K562 (cell line): Measurements from ENCODE around the gene ANO9. TPM values are rescaled to one million over a fixed set of nuclear protein-coding genes. Genes with fewer than 3 reads are reported as not detected.

Experiments used
- BRD4 ChIP-seq: fragments of 200-600 bp; sonication (generic); IDR thresholded peaks from 2 replicates; pipeline ENCODE4 v1.6.1; 2017; ENCODE audit warnings: inconsistent platforms
- CBX8 ChIP-seq: fragments of 200-600 bp; sonication (generic); IDR thresholded peaks from 2 replicates; pipeline ENCODE4 v1.6.1; 2012; ENCODE audit warnings: borderline replicate concordance, mixed run types, low read depth, mild to moderate bottlenecking, moderate library complexity, mixed read lengths, low read length, control low read depth, inconsistent platforms; ENCODE audit not compliant: poor library complexity, severe bottlenecking; ENCODE audit errors: extremely low read depth
- HDAC1 ChIP-seq, 2 experiments: fragments of 450-650 bp; IDR thresholded peaks; 2 replicates each; pipeline ENCODE4 v1.6.1; 2016 to 2017; ENCODE audit warnings: inconsistent platforms in 1 of 2, mild to moderate bottlenecking in 1 of 2, moderate library complexity in 1 of 2
- NEUROD1 ChIP-seq: fragments of 150-350 bp; IDR thresholded peaks from 2 replicates; pipeline ENCODE4 v1.6.1; 2014; ENCODE audit warnings: borderline replicate concordance, low read length, low read depth; ENCODE audit not compliant: partially characterized antibody
- NR2F6 ChIP-seq: fragments of 450-650 bp; formaldehyde crosslinking; IDR thresholded peaks from 2 replicates; pipeline ENCODE4 v1.4.0; 2020; ENCODE audit warnings: mild to moderate bottlenecking
- SIN3B ChIP-seq: fragments of 450-650 bp; IDR thresholded peaks from 2 replicates; pipeline ENCODE4 v1.6.1; 2017; ENCODE audit warnings: low read depth, mild to moderate bottlenecking, moderate library complexity
- SMAD3 ChIP-seq: fragments of 450-650 bp; formaldehyde crosslinking; conservative IDR thresholded peaks from 2 replicates; pipeline ENCODE4 v1.4.0; 2020; ENCODE audit warnings: mild to moderate bottlenecking
- ZNF511 ChIP-seq: sonication (generic); formaldehyde crosslinking; IDR thresholded peaks from 2 replicates; pipeline ENCODE4 v1.8.0; 2022; ENCODE audit warnings: mild to moderate bottlenecking, missing genetic modification reagents
- polyA plus RNA-seq, 8 experiments: library from polyadenylated mRNA; depleted of rRNA in 4 of 8; stranded (reverse) in 5 of 8; unstranded in 3 of 8; fragments of >200 nt; fragmentation: Nextera tagmentation in 2 of 8; fragmentation: Illumina TruSeq in 1 of 8; extraction: Ambion mirVana in 2 of 8; extraction: Trizol in 1 of 8; gene quantifications; 2 replicates each; pipeline versions ENCODE4 v1.2.1 to v1.2.3, GENCODE V29; 2011 to 2014; ENCODE audit warnings: inconsistent platforms in 1 of 8, missing spikeins in 1 of 8
- total RNA-seq, 7 experiments: library from RNA; depleted of rRNA in 6 of 7; stranded (reverse); fragments of >200 nt in 6 of 7; fragmentation: Illumina TruSeq in 2 of 7; extraction: Trizol in 2 of 7; gene quantifications; 2 replicates each; pipeline versions ENCODE4 v1.2.1 to v1.2.3, GENCODE V29; 2011 to 2021; ENCODE audit warnings: low replicate concordance in 1 of 7
- TF ChIP-seq, protein P1 (sequence below): fragments of 450-650 bp; formaldehyde crosslinking; IDR thresholded peaks from 2 replicates; pipeline ENCODE4 v1.4.0; 2022; ENCODE audit warnings: mild to moderate bottlenecking, moderate library complexity
- TF ChIP-seq, protein P2 (sequence below): fragments of 200-600 bp; sonication (generic); IDR thresholded peaks from one replicate; pipeline ENCODE4 v1.6.1; 2012; ENCODE audit warnings: mild to moderate bottlenecking, low read depth, low read length, inconsistent platforms

Gene ANO9
- total and polyA plus RNA-seq, 9 of the 15 experiments (the other 6 are each of a cell fraction or from before 2014, with no cell fraction given) = 0.20 to 14.5 (median 4.5) TPM

DNA sequence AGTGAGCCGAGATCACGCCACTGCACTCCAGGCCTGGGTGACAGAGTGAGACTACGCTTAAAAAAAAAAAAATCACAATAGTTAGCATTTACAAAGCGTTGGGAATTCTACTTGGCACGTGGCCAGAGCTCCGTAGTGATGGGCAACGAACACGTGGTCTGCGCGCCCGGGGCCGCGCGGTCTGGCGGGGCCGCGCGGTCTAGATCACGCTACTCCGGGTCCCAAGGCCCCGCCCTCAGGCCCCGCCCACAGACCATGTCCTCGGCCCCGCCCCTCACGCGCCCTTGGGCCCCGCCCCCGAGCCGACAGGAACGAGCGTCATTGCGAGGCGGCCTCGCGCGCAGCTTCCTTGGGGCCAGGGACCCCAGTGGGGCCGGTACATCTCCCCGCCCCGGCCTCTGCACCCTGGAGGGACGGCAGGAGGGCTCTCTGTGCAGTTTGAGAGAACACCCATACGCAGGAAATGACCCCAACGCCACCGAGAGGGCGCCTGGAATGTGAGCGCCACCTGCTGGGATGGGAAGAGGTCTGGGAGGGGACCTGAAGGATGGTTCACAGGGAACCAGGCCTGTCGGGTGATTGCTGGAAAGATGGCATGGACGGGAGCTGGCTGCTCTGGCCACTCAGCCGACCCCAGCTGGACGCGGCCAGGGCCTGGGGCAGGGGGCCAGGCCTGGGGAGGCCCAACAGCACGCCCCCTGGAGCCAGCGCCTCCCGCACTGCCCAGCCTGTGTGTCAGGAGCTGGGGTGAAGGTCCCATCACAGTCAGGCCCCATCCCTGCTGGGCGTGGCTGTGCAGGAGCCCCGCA is 6.3 kb upstream of the ANO9 start (continued):
- TF ChIP-seq, protein P1, sequence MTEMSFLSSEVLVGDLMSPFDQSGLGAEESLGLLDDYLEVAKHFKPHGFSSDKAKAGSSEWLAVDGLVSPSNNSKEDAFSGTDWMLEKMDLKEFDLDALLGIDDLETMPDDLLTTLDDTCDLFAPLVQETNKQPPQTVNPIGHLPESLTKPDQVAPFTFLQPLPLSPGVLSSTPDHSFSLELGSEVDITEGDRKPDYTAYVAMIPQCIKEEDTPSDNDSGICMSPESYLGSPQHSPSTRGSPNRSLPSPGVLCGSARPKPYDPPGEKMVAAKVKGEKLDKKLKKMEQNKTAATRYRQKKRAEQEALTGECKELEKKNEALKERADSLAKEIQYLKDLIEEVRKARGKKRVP = no peak
- TF ChIP-seq SMAD3 = no peak
- TF ChIP-seq BRD4 = no peak
- peak; percentile 56; the same call in 1 of the 2 replicates for TF ChIP-seq SIN3B
- no peak for TF ChIP-seq NEUROD1
- peak in 1 of 2 experiments; percentile 81; a peak in 2 of 4 replicates for TF ChIP-seq HDAC1 (IDR thresholded peaks at IDR 0.05)
- peak; percentile 39; the same call in 1 of the 2 replicates for TF ChIP-seq ZNF511 (CRISPR knock-in tag)
- no peak for TF ChIP-seq NR2F6 (CRISPR knock-in tag)
- TF ChIP-seq, protein P2, sequence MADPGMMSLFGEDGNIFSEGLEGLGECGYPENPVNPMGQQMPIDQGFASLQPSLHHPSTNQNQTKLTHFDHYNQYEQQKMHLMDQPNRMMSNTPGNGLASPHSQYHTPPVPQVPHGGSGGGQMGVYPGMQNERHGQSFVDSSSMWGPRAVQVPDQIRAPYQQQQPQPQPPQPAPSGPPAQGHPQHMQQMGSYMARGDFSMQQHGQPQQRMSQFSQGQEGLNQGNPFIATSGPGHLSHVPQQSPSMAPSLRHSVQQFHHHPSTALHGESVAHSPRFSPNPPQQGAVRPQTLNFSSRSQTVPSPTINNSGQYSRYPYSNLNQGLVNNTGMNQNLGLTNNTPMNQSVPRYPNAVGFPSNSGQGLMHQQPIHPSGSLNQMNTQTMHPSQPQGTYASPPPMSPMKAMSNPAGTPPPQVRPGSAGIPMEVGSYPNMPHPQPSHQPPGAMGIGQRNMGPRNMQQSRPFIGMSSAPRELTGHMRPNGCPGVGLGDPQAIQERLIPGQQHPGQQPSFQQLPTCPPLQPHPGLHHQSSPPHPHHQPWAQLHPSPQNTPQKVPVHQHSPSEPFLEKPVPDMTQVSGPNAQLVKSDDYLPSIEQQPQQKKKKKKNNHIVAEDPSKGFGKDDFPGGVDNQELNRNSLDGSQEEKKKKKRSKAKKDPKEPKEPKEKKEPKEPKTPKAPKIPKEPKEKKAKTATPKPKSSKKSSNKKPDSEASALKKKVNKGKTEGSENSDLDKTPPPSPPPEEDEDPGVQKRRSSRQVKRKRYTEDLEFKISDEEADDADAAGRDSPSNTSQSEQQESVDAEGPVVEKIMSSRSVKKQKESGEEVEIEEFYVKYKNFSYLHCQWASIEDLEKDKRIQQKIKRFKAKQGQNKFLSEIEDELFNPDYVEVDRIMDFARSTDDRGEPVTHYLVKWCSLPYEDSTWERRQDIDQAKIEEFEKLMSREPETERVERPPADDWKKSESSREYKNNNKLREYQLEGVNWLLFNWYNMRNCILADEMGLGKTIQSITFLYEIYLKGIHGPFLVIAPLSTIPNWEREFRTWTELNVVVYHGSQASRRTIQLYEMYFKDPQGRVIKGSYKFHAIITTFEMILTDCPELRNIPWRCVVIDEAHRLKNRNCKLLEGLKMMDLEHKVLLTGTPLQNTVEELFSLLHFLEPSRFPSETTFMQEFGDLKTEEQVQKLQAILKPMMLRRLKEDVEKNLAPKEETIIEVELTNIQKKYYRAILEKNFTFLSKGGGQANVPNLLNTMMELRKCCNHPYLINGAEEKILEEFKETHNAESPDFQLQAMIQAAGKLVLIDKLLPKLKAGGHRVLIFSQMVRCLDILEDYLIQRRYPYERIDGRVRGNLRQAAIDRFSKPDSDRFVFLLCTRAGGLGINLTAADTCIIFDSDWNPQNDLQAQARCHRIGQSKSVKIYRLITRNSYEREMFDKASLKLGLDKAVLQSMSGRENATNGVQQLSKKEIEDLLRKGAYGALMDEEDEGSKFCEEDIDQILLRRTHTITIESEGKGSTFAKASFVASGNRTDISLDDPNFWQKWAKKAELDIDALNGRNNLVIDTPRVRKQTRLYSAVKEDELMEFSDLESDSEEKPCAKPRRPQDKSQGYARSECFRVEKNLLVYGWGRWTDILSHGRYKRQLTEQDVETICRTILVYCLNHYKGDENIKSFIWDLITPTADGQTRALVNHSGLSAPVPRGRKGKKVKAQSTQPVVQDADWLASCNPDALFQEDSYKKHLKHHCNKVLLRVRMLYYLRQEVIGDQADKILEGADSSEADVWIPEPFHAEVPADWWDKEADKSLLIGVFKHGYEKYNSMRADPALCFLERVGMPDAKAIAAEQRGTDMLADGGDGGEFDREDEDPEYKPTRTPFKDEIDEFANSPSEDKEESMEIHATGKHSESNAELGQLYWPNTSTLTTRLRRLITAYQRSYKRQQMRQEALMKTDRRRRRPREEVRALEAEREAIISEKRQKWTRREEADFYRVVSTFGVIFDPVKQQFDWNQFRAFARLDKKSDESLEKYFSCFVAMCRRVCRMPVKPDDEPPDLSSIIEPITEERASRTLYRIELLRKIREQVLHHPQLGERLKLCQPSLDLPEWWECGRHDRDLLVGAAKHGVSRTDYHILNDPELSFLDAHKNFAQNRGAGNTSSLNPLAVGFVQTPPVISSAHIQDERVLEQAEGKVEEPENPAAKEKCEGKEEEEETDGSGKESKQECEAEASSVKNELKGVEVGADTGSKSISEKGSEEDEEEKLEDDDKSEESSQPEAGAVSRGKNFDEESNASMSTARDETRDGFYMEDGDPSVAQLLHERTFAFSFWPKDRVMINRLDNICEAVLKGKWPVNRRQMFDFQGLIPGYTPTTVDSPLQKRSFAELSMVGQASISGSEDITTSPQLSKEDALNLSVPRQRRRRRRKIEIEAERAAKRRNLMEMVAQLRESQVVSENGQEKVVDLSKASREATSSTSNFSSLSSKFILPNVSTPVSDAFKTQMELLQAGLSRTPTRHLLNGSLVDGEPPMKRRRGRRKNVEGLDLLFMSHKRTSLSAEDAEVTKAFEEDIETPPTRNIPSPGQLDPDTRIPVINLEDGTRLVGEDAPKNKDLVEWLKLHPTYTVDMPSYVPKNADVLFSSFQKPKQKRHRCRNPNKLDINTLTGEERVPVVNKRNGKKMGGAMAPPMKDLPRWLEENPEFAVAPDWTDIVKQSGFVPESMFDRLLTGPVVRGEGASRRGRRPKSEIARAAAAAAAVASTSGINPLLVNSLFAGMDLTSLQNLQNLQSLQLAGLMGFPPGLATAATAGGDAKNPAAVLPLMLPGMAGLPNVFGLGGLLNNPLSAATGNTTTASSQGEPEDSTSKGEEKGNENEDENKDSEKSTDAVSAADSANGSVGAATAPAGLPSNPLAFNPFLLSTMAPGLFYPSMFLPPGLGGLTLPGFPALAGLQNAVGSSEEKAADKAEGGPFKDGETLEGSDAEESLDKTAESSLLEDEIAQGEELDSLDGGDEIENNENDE = no peak
- TF ChIP-seq CBX8 = no peak
